Kidney (tissue), 14 donors: ENCODE results near the gene AOPEP. TPM values are rescaled to one million over a fixed set of nuclear protein-coding genes. Genes with fewer than 3 reads are reported as not detected.

Experiments used
- DNase-seq, 5 donors: peaks; one replicate each; pipeline ENCODE4 v3.0.0-alpha.2; 2013 to 2020
- FAIRE-seq: peaks from 2 replicates; lab custom pipeline; 2012; peaks lifted over from hg19 to GRCh38; lab: Jason Lieb, UNC
- H3K27ac ChIP-seq, 2 donors: one replicate each; pipeline ENCODE4 v1.7.0; 2013; ENCODE audit warnings: low read depth in 2 of 2, low read length in 2 of 2, inconsistent platforms in 1 of 2
- H3K27me3 ChIP-seq: one replicate; pipeline ENCODE4 v1.7.1; 2013; ENCODE audit warnings: low read length, inconsistent platforms; ENCODE audit not compliant: control insufficient read depth, insufficient read depth
- H3K36me3 ChIP-seq, 3 donors: one replicate each; pipeline versions ENCODE4 v1.7.0 to v1.7.1; 2013; ENCODE audit warnings: low read length in 3 of 3, control low read depth in 1 of 3, inconsistent platforms in 1 of 3; ENCODE audit not compliant: insufficient read depth in 3 of 3, control insufficient read depth in 2 of 3
- H3K4me1 ChIP-seq, 3 donors: one replicate each; pipeline versions ENCODE4 v1.7.0 to v1.7.1; 2013; ENCODE audit warnings: low read length in 3 of 3, inconsistent platforms in 1 of 3, low read depth in 1 of 3; ENCODE audit not compliant: control insufficient read depth in 2 of 3, insufficient read depth in 2 of 3
- H3K4me3 ChIP-seq, 3 donors: one replicate each; pipeline versions ENCODE4 v1.7.0 to v1.8.1; 2013; ENCODE audit warnings: low read length in 3 of 3, control low read depth in 1 of 3, inconsistent platforms in 1 of 3
- H3K9ac ChIP-seq, 3 donors: one replicate each; pipeline versions ENCODE4 v1.7.0 to v1.7.1; 2013; ENCODE audit warnings: low read length in 3 of 3, control low read depth in 1 of 3, inconsistent platforms in 1 of 3
- H3K9me3 ChIP-seq, 3 donors: one replicate each; pipeline versions ENCODE4 v1.7.0 to v1.7.1; 2013; ENCODE audit warnings: low read length in 3 of 3, control low read depth in 1 of 3, inconsistent platforms in 1 of 3; ENCODE audit not compliant: control insufficient read depth in 2 of 3, insufficient read depth in 1 of 3
- CTCF ChIP-seq: IDR thresholded peaks from 3 replicates; pipeline ENCODE4 v1.5.1; 2012; ENCODE audit warnings: mild to moderate bottlenecking, moderate library complexity, borderline replicate concordance; ENCODE audit not compliant: insufficient read depth; ENCODE audit errors: extremely low read depth
- intact Hi-C: fragments of 100-400 bp; cut with DNase I; formaldehyde crosslinking; loops from one replicate; pipeline ENCODE4 v1.11.1; 2022
- polyA plus RNA-seq: library from polyadenylated mRNA; stranded (reverse); fragments of 350-450 nt; fragmentation: Illumina TruSeq; extraction: RNeasy Lipid Tissue Mini Kit (QIAGEN cat#74804); gene quantifications from one replicate; pipeline ENCODE4 v1.2.3, GENCODE V29; 2014; ENCODE audit warnings: low read depth, low replicate concordance; ENCODE audit not compliant: insufficient read depth
- total RNA-seq: library from RNA; stranded (reverse); fragmentation: NEBNext Ultra II Directional; extraction: Animal tissue kit (Norgen Biotek cat#: 25700); gene quantifications from one replicate; pipeline ENCODE4 v1.2.1, GENCODE V29; 2021
- donor health status: control.
- donor health status: control.
- donor health status: control.
- donor health status: control.
- donor health status: control.
- donor health status: DM: yes; HTN: yes; CAD: no.
- donor health status: Normal renal cell carcinoma (clear cell type).

The AOPEP gene
- total and polyA plus RNA-seq, 2 donors from 2014 or later, result 52.2 to 119 TPM

- no peak for FAIRE-seq
- no peaks in the 10 kb centered on the region for H3K9me3 ChIP-seq
- no peak overlapping the region for H3K4me3 ChIP-seq
- no peak for TF ChIP-seq CTCF
- peaks cover 5 to 9% (median 6%) of the 10 kb centered on the region in 3 donors for H3K4me1 ChIP-seq
- H3K27me3 ChIP-seq, result no peaks in the 10 kb centered on the region
- no peaks in the 10 kb centered on the region for H3K36me3 ChIP-seq
- intact Hi-C loops, result no loop called here
- DNase-seq, result no peak
- no peak overlapping the region for H3K9ac ChIP-seq
- no peak overlapping the region for H3K27ac ChIP-seq
These were observed 97.9 kb downstream of the AOPEP start for GRCh38 chr9:94824411-94824810.

GRCh38 chr9:94824913-94825610 lies 98.6 kb downstream of the AOPEP start:
- no peak for TF ChIP-seq CTCF

GRCh38 chr9:94825611-94825958 lies 99.1 kb downstream of the AOPEP start:
- Histone ChIP-seq H3K27ac (peak overlapping the region in 1 of 2 donors; percentile 32), H3K9me3 (no peaks in the 10 kb centered on the region), H3K4me3 (no peak overlapping the region), H3K36me3 (no peaks in the 10 kb centered on the region), H3K9ac (no peak overlapping the region), H3K4me1 (peaks cover 5 to 9% (median 6%) of the 10 kb centered on the region in 3 donors), H3K27me3 (no peaks in the 10 kb centered on the region)
- intact Hi-C loops, result no loop called here
- FAIRE-seq (no peak), DNase-seq (no peak)
- no peak for TF ChIP-seq CTCF

More at GRCh38 chr9:94824913-94825610, 98.6 kb downstream of the AOPEP start:
- DNase-seq, result no peak
- H3K36me3 ChIP-seq, result no peaks in the 10 kb centered on the region
- intact Hi-C loops, result no loop called here
- no peaks in the 10 kb centered on the region for H3K27me3 ChIP-seq
- H3K9me3 ChIP-seq, result no peaks in the 10 kb centered on the region
- no peak overlapping the region for H3K9ac ChIP-seq
- H3K27ac ChIP-seq, result peak overlapping the region in 1 of 2 donors; percentile 32
- H3K4me1 ChIP-seq, result peaks cover 5 to 9% (median 6%) of the 10 kb centered on the region in 3 donors
- H3K4me3 ChIP-seq, result no peak overlapping the region
- no peak for FAIRE-seq

GRCh38 chr9:94826044-94826443 lies 99.5 kb downstream of the AOPEP start:
- no peaks in the 10 kb centered on the region for H3K27me3 ChIP-seq
- no peaks in the 10 kb centered on the region for H3K36me3 ChIP-seq
- no peak overlapping the region for H3K9ac ChIP-seq
- FAIRE-seq (no peak), DNase-seq (no peak)
- H3K9me3 ChIP-seq, result no peaks in the 10 kb centered on the region
- H3K4me1 ChIP-seq, result peaks cover 5 to 9% (median 6%) of the 10 kb centered on the region in 3 donors
- H3K4me3 ChIP-seq, result no peak overlapping the region
- intact Hi-C loops, result no loop called here
- TF ChIP-seq CTCF, result no peak
- no peak overlapping the region for H3K27ac ChIP-seq
